GM19351 (cell line): ENCODE measurements around the gene DNM3.

Experiments used
- ATAC-seq: cut with Tn5 transposase; IDR thresholded peaks from one replicate; pipeline ENCODE4 v1.9.1; 2021; ENCODE audit warnings: mild to moderate bottlenecking, moderate library complexity; ENCODE audit not compliant: unreplicated experiment

DNM3 gene

GRCh38 chr1:171966426-171967220, 125.3 kb downstream of the DNM3 start:
- ATAC-seq, result no peak

DNA sequence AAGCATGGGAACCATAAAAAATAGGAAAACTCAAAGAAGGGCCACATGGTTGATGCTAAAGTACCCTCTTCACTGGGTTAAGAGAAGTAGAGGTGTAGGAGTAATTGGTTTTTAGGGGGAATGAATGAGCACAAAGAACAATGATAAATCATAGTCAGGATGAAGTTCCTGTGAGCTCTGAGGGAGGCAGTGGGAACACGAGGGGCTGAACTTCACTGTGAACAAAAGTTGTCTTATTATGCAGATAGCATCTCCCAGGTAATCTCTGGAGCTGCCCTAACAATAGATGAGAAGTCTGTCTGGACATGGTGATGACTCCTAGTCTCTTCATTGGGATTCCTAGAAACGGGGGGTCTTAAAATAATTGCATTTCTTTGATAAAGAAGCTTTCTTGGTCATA, 127.9 kb downstream of the DNM3 start:
- ATAC-seq, result no peak

GRCh38 chr1:171969813-171970212, 128.5 kb downstream of the DNM3 start:
- ATAC-seq, result no peak

DNA sequence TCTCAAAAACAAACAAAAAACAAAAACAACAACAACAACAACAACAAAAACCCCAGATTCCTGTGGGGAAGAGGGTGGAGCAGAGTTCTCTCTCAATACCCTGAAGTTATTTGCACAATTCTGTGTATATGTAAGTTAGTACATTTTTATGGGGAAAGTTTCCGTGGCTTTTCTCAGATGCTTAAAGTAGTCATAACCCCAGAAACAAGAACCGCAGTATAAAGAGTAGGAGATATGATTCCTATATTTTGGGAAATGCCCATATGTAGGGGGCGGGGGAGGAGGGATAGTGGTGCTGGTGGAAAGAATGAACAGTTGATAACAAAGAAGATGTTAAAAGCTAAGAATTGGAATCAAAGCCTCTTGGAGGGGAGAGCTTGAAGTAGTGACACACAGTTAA, 131.5 kb downstream of the DNM3 start:
- ATAC-seq, result no peak

GRCh38 chr1:171973421-171973820, 132.1 kb downstream of the DNM3 start:
- ATAC-seq, result no peak

GRCh38 chr1:171981303-171981702, 140.0 kb downstream of the DNM3 start:
- ATAC-seq, result no peak

DNA sequence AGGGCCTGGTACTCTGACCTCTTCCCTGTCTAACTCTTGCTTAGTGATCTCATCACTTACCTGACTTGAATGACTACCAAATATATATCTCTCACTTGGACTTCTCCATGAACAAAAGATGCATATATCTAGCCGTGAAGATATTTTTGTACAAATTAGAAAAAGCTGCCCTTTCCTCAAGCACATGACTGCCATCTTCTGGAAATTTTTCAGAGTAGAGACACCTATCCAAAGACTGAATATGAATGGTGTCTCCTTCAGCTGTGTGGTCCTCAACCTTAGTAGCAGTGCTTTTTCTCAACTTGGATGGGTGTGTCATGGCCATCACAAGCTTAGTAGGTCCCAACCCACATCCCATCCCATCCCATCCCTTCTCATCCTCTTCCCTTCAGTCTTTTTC, 142.3 kb downstream of the DNM3 start:
- no peak for ATAC-seq

- no peak for ATAC-seq
Observed at GRCh38 chr1:171984262-171984661, 143.0 kb downstream of the DNM3 start.

GRCh38 chr1:171984850-171985485, 143.7 kb downstream of the DNM3 start:
- ATAC-seq, result no peak

- no peak for ATAC-seq
Observed at GRCh38 chr1:171985639-171986038, 144.3 kb downstream of the DNM3 start.

GRCh38 chr1:171988243-171988885, 147.1 kb downstream of the DNM3 start:
- no peak for ATAC-seq

DNA sequence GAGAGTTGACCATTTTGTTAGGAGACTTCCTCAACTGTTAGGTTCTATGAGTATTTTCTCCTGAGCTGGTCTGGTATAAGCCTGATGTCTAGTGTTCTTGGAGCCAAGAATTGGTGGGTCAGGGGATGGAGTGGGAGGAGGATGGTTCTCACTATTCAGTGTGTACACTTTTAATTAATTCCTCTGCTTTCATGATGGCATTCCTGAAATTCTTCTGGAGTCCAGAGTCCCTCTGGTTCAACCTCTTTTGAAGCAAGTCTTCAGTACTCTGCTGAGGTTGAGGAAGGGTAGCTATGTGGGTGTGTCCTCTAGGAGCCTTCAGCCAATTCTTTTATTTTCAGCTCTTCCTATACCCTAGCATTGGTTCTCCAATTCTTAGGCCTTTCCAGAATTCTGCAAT, 149.1 kb downstream of the DNM3 start:
- no peak for ATAC-seq

GRCh38 chr1:171994293-171994692, 153.0 kb downstream of the DNM3 start:
- no peak for ATAC-seq

DNA sequence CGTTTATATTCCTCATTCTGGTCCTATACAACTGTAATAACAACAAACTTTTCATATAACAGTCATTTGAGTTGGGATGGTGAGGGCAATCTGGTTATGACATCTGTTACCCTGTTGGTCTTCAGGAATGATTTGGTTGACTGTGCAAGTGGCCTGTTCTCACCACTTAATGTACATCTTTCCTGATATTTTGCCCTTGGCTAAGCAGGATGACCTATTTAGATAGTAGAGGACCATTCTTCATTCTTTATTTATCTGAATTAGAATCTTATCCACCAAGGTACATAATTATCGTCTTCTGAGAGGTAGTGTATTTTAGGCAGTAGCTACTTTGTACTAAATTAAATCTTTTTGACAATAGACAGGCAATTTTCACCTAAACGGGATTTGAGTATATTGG, 154.3 kb downstream of the DNM3 start:
- no peak for ATAC-seq

DNA sequence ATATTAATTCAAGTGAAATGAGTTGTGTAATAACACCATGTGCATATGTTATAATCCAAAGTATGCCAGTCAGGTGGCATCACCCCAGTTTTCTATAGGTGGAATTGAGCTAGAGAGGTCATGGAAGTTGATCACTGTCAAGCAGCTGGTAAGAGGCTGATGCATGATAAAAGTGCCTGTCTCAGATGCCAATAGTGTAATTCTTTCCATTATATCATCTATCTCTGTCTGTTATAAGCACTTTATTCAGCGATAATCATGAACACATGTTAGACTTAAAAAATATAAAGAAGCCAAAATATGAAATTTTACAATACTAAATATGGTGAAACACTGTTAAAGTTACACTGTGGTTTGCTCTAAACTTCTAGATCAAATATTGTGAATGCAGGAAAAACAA, 156.6 kb downstream of the DNM3 start:
- ATAC-seq, result no peak

GRCh38 chr1:171998711-171999110, 157.4 kb downstream of the DNM3 start:
- no peak for ATAC-seq

GRCh38 chr1:171999756-172000155, 158.5 kb downstream of the DNM3 start:
- ATAC-seq, result no peak

DNA sequence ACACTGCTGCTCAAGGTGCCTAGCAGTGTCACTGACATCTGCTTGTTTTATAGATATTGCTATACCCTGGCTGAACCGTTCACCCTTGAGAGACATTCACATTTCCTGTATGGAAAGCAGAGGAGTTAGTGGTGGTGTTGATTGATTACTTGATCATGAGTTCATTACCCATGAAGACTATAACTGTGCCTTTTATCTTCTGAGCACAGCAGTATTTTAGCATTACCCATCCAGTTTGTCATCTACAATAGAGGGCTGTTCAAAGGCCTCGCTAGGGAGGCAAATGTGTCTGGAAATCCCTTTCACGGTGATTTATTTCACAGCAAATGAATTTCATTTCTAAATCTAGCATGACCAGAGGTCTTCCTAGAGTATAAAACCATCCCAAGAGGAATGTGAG, 160.0 kb downstream of the DNM3 start:
- ATAC-seq, result no peak

DNA sequence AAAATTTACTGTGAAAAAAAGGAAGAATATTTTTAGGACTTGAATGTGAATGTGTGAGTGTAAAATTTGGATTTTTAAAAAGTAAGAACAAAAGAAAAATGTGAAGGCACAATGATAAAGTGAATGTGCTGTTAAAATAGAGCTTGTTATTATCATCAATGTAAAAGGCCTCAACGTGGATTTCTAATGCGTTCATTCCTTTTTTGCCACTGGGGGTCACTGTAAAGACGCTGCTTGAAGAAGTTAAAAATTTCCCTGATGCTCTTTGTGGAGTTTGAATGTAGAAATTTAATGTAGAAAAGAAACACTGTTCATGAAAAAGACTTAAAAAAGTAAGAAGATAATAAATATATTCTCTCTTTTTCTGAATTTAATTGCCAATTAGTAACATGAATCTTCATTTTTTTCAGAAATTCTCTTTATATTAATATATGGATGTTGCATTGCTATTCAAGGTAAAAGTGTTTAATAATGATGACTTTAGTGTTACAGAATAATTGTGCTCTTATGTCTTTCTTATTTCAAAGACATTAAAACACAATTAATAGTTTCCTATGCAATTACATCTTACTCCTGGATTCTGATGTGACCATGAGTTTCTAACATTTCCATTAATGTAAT, 161.5 kb downstream of the DNM3 start:
- peak; percentile 50 for ATAC-seq

- no peak for ATAC-seq
Observed at GRCh38 chr1:172003766-172004530, 162.7 kb downstream of the DNM3 start.

DNA sequence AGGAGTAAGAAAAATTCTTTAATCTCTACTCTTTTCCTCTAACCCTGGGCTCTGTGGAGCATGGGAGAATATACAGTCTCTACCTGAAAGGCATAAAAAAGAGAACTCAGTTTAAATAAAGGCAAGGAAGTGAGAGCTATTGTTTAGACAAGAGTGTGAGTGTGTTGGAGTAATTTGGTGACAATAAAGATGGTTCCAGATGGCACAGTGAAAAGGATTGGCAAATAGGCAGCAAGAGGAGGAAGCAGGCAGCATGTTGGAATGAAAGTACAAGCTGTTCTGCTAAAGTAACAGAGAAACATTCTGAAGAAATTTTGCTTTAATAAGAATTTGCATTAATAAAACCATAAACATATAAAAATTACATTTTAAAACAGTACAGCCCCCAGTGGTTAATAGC, 163.4 kb downstream of the DNM3 start:
- no peak for ATAC-seq
